Measurements from ENCODE around the gene RTL10.

The RTL10 gene

GRCh38 chr22:19854778-19855503 lies at the start of gene RTL10, which contains the start of gene GNB1L:
Gene RTL10, minus strand, starts transcription at chr22:19854874. Its CDS starts 2,613 bp downstream, at chr22:19852261.
Gene GNB1L, minus strand, starts transcription at chr22:19854874. Its CDS starts 33,519 bp downstream, at chr22:19821355.
- peak; percentile 97 for DNase-seq

DNA sequence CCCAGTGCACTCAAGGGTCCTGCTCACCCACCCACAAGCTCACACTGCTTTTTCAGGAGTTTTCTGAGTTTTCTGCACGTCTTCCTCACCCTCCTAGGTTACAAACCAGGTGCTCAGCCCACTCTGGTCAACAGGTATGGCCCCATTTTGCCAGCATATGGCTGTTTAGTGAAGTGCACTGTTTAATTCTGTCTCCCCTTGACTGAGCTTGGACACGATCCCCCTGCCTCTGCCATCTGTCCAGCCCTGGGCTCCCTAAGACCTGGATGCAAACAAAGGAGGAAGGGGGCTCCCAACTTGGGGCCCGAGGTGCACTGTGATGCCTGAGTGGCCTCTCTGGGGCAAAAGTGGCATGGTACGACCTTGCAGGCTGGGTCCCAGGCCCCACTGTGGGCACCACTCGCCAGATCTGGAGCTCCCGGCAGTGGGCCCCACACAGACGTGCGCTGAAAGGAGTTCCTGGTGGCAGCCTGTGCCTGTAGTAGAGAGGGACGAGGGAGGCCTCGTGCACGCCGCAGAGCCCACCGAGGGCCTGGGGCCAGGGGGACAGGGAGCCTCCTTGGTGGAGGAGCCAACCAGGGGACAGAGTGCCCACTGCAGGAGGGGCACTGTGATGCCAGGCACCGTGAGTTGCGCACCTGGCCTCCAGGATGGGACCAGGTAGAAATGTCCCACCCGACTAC lies 49.6 kb upstream of the RTL10 start:
- DNase-seq = no peak

GRCh38 chr22:19903513-19903912 lies 48.8 kb upstream of the RTL10 start:
- DNase-seq = no peak

- DNase-seq = no peak
Measured at GRCh38 chr22:19903031-19903430, 48.4 kb upstream of the RTL10 start.

- peak; percentile 77 for DNase-seq
Measured at GRCh38 chr22:19902245-19902715, 47.6 kb upstream of the RTL10 start.

DNA sequence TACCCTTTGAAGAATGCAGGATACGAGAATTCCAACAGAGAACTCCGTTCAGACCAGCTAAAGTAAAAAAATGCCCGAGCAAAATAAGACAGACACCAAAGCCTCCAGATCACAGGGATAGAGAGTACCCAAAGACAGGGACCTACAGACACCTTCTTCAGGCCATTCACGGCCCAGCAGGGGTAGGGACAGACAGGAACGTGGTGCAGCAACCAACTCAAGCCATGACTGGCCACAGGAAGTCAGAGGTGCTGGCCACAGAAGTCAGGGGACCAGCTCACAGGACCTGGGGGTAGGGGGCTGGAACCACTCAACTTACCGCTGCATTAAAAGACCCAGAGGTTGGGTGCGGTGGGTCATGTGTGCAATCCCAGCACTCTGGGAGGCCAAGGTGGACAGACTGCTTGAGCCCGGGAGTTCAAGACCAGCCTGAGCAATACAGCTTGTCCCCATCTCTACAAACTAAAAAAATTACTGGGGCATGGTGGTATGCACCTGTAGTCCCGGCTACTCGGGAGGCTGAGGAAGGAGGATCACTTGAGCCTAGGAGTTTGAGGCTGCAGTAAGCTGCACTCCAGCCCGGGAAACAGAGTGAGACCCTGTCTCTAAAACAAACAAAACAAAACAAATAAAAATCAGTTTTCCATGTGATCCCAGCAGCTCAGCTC lies 47.0 kb upstream of the RTL10 start:
- no peak for DNase-seq

- no peak for DNase-seq
Measured at GRCh38 chr22:19900707-19901436, 46.2 kb upstream of the RTL10 start.

DNA sequence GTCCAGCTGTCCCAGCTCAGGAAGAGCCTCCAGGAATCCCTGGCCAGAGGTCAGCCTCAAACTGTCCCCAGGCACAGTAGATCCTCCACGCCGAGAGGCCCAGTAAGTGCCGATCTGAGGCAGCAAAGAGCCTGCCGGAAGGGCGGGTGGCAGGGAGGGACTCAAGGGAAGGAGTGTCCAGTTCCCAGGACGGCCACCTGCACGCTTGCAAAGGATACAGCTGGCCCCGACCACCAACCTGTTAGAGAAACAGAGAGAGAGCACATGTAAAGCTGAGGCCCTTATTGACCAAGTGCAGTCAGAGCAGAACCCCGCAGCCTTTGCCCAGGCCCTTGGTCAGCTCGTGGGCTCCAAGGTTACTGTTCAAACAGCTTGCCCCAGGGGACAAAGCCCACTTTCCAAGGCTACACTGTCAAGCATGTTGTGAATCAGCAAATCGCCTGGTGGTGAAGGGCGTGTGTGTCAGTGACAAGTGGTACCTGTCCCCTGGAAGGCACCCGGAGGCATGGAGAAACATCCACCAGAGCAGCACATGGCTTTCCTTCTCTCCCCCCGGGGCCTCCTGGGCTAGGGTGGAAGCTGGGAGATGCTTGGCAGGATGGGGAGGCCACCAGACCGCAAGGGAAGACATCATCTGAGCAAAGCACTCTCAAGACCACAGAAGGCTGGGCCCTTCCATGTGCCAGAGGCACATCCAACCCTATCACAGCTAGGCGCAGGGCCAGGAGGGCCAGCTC lies 44.3 kb upstream of the RTL10 start:
- no peak for DNase-seq

DNA sequence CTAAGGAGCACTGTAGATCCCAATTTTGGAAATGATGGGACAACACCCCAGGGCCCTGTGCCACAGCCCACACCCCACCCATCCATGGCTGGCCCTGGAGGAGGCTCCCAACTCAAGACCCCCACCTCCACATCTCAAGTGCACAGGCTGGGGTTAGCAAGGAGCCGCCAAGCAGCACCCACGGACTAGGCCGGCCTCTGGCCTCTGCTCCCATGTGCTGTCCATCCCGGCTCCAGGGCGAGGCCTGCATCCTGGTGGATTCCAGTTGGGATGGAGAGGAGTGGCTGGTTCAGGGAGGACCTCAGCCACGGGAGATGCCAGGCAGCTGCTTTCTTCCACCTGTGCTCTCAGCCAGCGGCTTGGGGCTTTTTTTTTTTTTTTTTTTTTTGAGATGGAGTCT lies 43.5 kb upstream of the RTL10 start:
- no peak for DNase-seq

- DNase-seq = no peak
Measured at GRCh38 chr22:19897726-19898125, 43.1 kb upstream of the RTL10 start.

- DNase-seq = no peak
Measured at GRCh38 chr22:19896665-19897355, 42.1 kb upstream of the RTL10 start.

- DNase-seq = no peak
Measured at GRCh38 chr22:19895160-19895849, 40.6 kb upstream of the RTL10 start.

DNA sequence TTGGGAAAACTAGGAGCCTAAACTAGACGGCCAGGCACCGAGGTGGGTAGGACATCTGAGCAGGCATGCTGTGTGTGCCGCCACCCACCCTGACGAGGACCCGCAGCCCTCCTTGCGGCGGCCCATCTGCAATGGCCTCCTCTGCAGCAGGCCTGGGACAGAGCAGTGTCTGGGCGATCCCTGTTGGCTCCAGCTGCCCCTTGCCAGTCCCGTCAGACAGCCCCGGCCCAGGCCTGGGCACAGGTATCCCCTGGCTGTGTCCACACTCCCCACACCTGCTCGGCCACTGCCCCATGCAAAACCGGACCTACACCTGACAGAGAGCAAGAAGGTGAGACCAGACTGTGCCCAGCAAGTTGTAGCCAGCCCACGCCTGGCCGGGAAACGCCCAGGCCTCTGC lies 38.7 kb upstream of the RTL10 start:
- no peak for DNase-seq

DNA sequence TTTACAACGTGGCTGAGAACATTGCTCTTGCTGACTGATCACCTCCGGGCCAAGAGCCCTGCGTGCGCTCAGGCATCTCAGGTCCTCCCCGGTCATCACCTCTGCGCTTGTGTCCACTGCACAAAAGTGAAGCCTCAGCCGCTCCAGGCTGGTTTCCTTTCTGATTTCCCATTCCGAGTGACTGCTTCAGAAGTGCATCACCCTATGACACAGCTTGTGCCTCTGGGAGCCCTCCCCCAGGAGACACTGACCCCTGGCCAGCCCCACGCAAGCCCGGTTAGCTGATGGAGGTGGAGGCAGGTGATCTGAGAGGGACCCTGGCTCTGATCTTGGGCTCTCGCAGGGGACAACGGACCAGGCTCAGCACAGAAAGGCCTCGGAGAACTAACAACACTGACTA lies 38.3 kb upstream of the RTL10 start:
- no peak for DNase-seq

DNA sequence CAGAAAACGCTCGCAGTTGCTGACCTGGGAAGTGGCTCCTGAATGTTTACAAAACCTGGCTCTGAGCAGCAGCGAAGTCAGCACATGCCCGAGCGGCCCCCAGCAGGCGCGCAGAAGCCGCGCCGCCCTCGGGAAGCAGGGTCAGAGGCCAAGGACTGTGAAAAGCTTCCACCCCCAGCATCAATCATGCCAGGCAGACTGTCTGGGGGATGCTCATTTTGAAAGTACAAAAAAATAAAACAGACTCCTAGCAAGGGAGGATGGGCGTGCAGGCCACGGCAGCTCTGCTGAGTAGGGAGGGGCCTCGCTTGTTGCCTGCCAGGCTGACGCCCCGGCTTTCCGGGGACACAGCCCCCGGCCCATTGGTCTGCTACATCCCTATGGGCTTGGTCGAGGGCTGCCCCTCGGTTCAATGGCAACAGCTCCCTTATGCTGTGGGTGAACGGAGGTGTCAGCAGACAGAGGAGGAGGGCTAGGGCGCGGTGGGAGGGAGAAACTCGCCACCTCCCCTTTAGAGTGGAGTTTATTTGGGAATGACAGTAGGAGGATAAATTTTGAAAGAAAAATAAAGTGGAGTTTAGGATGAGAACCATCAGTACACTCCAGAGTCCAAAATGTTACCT lies 37.7 kb upstream of the RTL10 start:
- no peak for DNase-seq

GRCh38 chr22:19891317-19892256 lies 36.9 kb upstream of the RTL10 start:
- peak; percentile 65 for DNase-seq

GRCh38 chr22:19890502-19891316 lies 36.0 kb upstream of the RTL10 start:
- DNase-seq = peak; percentile 21

DNA sequence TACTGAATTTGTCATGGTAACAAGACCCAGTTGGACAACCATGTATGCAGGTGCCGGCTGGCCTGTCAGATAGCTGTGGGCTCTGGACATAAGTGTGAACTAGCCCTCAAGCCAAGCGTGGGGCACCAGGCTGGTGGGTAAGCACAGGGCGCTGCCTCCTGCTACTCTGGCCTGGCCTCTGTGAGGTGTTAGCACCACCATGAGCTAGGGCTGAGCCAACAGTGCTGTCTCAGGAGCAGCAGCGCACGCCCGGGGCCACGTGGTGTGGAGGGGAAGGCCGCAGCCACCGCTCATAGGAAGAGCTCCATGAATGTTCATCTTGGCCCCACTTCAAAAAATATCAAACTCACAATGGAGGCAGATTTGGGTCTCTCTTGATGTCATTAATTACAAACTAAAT lies 35.3 kb upstream of the RTL10 start:
- DNase-seq = no peak

Data from NCI-H1092 treated with DMSO at 0.1 percent for 48 hours (cell line).